Trophoblast cell (in vitro differentiated cells and primary cell): ENCODE measurements around the gene MAN1C1.

Experiments
- DNase-seq, 2 donors: peaks; one replicate each; pipeline ENCODE4 v3.0.0-alpha.2; 2016
- H2AFZ ChIP-seq: 2 replicates; pipeline ENCODE4 v1.6.1; 2013; ENCODE audit warnings: low read length, moderate library complexity, mild to moderate bottlenecking; ENCODE audit not compliant: insufficient read depth, poor library complexity
- H2AK5ac ChIP-seq: 2 replicates; pipeline ENCODE4 v1.6.1; 2013; ENCODE audit warnings: mild to moderate bottlenecking, low read length
- H2BK120ac ChIP-seq: 2 replicates; pipeline ENCODE4 v1.6.1; 2013; ENCODE audit warnings: low read length, mild to moderate bottlenecking, moderate library complexity; ENCODE audit not compliant: insufficient read depth, poor library complexity
- H2BK12ac ChIP-seq: 2 replicates; pipeline ENCODE4 v1.6.1; 2013; ENCODE audit warnings: mild to moderate bottlenecking, low read length, moderate library complexity
- H2BK5ac ChIP-seq: 2 replicates; pipeline ENCODE4 v1.6.1; 2013; ENCODE audit warnings: low read length, low read depth, moderate library complexity, mild to moderate bottlenecking; ENCODE audit not compliant: poor library complexity
- H3K14ac ChIP-seq: 2 replicates; pipeline ENCODE4 v1.6.1; 2013; ENCODE audit warnings: mild to moderate bottlenecking, low read length
- H3K18ac ChIP-seq: 2 replicates; pipeline ENCODE4 v1.6.1; 2013; ENCODE audit warnings: mild to moderate bottlenecking, low read length
- H3K23ac ChIP-seq: 2 replicates; pipeline ENCODE4 v1.6.1; 2013; ENCODE audit warnings: low read length
- H3K27ac ChIP-seq: 2 replicates; pipeline ENCODE4 v1.5.1; 2013; ENCODE audit warnings: low read depth, mild to moderate bottlenecking, inconsistent platforms, low read length, moderate library complexity
- H3K27me3 ChIP-seq: 2 replicates; pipeline ENCODE4 v1.6.1; 2013; ENCODE audit warnings: inconsistent platforms, mild to moderate bottlenecking, low read length, moderate library complexity; ENCODE audit not compliant: insufficient read depth
- H3K36me3 ChIP-seq, 2 experiments: 1 replicate in 1 of 2; 2 replicates in 1 of 2; pipeline ENCODE4 v1.6.1; 2013; ENCODE audit warnings: low read length in 2 of 2, mild to moderate bottlenecking in 2 of 2, moderate library complexity in 1 of 2; ENCODE audit not compliant: insufficient read depth in 2 of 2, control insufficient read depth in 1 of 2
- H3K4ac ChIP-seq: 2 replicates; pipeline ENCODE4 v1.6.1; 2013; ENCODE audit warnings: low read depth, mild to moderate bottlenecking, low read length, moderate library complexity
- H3K4me1 ChIP-seq, 2 experiments: 1 replicate in 1 of 2; 2 replicates in 1 of 2; pipeline ENCODE4 v1.6.1; 2013; ENCODE audit warnings: low read length in 2 of 2, mild to moderate bottlenecking in 2 of 2, moderate library complexity in 1 of 2; ENCODE audit not compliant: insufficient read depth in 2 of 2, control insufficient read depth in 1 of 2
- H3K4me2 ChIP-seq: 2 replicates; pipeline ENCODE4 v1.6.1; 2013; ENCODE audit warnings: inconsistent platforms, mild to moderate bottlenecking, low read length, moderate library complexity
- H3K4me3 ChIP-seq: 2 replicates; pipeline ENCODE4 v1.5.1; 2013; ENCODE audit warnings: mild to moderate bottlenecking, low read depth, low read length, inconsistent platforms
- H3K79me1 ChIP-seq: one replicate; pipeline ENCODE4 v1.6.1; 2013; ENCODE audit warnings: low read length
- H3K79me2 ChIP-seq: 2 replicates; pipeline ENCODE4 v1.6.1; 2013; ENCODE audit warnings: low read length, mild to moderate bottlenecking; ENCODE audit not compliant: control insufficient read depth, insufficient read depth, poor library complexity
- H3K9ac ChIP-seq: 2 replicates; pipeline ENCODE4 v1.6.1; 2013; ENCODE audit warnings: mild to moderate bottlenecking, low read length
- H3K9me3 ChIP-seq: 2 replicates; pipeline ENCODE4 v1.6.1; 2013; ENCODE audit warnings: low read depth, mild to moderate bottlenecking, control low read depth, inconsistent platforms, low read length; ENCODE audit not compliant: insufficient read depth
- H4K12ac ChIP-seq: 2 replicates; pipeline ENCODE4 v1.6.1; 2013; ENCODE audit warnings: low read depth, mild to moderate bottlenecking, low read length, moderate library complexity
- H4K8ac ChIP-seq: 2 replicates; pipeline ENCODE4 v1.6.1; 2013; ENCODE audit warnings: low read depth, mild to moderate bottlenecking, low read length, moderate library complexity
- H4K91ac ChIP-seq: one replicate; pipeline ENCODE4 v1.6.1; 2013; ENCODE audit warnings: low read depth, mild to moderate bottlenecking, low read length, moderate library complexity
- WGBS: extraction: QIAGEN DNeasy Blood & Tissue Kit; methylation state at CpG from one replicate; pipeline ENCODE4 v1.1.7; 2013; ENCODE audit warnings: missing lambda C conversion rate; ENCODE audit not compliant: insufficient read length, insufficient coverage; ENCODE audit errors: extremely low coverage; 5-methylcytosine and 5-hydroxymethylcytosine counted together

MAN1C1 gene

DNA sequence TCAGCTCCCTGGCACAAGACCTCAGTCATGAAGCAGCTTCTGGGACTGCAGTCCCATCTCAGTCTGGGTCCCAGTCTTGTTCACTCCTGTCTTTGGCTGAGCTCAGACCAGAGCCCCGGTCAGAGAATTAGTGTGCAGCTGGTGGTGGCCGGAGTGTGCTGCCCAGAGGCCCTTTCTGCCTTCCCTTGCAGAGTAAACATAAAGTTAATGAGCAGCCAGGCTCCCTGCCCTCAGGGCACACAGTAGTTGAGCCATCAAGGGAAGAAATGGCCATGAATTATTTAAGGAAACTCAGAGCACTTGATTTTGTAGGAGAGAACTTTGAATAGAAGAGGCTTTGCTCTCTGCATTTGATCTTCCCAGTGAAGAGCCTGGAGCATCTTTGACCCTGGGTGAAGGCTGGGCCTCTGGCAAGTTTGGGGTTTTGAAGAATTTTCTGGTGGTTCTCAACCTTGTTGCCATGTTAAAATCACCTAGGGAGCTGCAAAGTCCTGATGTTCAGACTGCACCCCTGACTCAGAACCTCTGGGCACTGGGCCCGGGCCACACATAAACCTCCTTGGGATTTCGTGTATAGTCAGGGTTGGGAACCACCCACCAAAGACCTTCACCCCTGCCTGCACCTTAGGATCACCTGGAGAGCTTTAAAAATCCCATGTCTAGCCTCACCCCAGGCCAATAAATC is 157.0 kb downstream of the MAN1C1 start:
- H4K12ac ChIP-seq, result no peak overlapping the region

DNA sequence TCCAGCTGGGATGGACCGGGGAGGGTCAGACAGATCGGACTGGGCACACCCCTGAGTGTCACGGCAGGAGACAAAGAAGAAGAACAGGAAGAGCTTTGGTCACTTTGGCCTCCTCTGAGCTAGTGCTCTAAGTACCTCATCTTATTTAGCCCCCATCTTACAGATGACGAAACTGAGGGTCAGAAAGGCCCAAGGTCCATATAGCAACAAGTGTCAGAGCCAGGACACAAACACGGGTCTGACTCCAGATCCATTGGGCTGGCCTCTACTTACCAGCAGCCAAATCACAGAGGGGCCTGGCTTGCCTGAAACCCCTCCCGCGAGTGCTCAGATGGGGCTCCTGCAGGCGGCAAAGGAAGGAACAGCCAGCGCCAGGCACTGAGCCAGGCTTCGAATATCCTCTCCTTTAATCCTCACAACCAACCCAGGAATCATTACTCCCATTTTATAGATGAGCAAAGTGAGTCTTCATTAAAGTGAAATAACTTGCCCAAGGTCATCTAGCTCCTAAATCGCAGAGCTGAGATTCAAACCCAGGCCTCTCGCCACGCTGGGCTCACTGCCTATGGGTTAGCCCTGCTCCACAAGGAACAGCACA is 157.7 kb downstream of the MAN1C1 start:
- Histone ChIP-seq H3K4me1 (peaks cover 8 to 12% of the 10 kb centered on the region in 2 experiments), H3K9me3 (no peaks in the 10 kb centered on the region), H4K12ac (no peak overlapping the region), H2AFZ (no peak overlapping the region), H4K8ac (no peak overlapping the region), H3K27me3 (no peaks in the 10 kb centered on the region), H3K14ac (no peak overlapping the region), H3K79me2 (no peaks in the 10 kb centered on the region), H2BK5ac (no peak overlapping the region), H3K4ac (no peak overlapping the region), H2BK12ac (no peak overlapping the region), H2BK120ac (no peak overlapping the region), H3K18ac (no peak overlapping the region), H2AK5ac (no peak overlapping the region), H3K36me3 (no peaks in the 10 kb centered on the region), H3K23ac (no peak overlapping the region), H3K27ac (no peak overlapping the region), H3K9ac (no peak overlapping the region), H4K91ac (no peak overlapping the region), H3K4me2 (no peak overlapping the region), H3K4me3 (no peak overlapping the region), H3K79me1 (no peaks in the 10 kb centered on the region)
- no CpG with 5 or more reads among the region's 13 CpGs for WGBS
- DNase-seq, result no peak

More for the DNA sequence above, 157.0 kb downstream of the MAN1C1 start:
- Histone ChIP-seq H3K9me3 (peaks cover 4% of the 10 kb centered on the region), H2BK120ac (no peak overlapping the region), H3K79me2 (no peaks in the 10 kb centered on the region), H3K4me3 (no peak overlapping the region), H3K23ac (no peak overlapping the region), H3K27ac (no peak overlapping the region), H2AK5ac (no peak overlapping the region), H3K79me1 (no peaks in the 10 kb centered on the region), H2BK5ac (no peak overlapping the region), H4K8ac (no peak overlapping the region), H3K14ac (no peak overlapping the region), H3K36me3 (no peaks in the 10 kb centered on the region), H3K4me2 (no peak overlapping the region), H3K9ac (no peak overlapping the region), H2AFZ (no peak overlapping the region), H3K27me3 (no peaks in the 10 kb centered on the region), H2BK12ac (no peak overlapping the region), H3K4ac (no peak overlapping the region), H3K4me1 (peaks cover 8 to 12% of the 10 kb centered on the region in 2 experiments), H4K91ac (no peak overlapping the region), H3K18ac (no peak overlapping the region)
- peak; percentile 58 to 68 for DNase-seq
- WGBS, result no CpG with 5 or more reads among the region's 4 CpGs

DNA sequence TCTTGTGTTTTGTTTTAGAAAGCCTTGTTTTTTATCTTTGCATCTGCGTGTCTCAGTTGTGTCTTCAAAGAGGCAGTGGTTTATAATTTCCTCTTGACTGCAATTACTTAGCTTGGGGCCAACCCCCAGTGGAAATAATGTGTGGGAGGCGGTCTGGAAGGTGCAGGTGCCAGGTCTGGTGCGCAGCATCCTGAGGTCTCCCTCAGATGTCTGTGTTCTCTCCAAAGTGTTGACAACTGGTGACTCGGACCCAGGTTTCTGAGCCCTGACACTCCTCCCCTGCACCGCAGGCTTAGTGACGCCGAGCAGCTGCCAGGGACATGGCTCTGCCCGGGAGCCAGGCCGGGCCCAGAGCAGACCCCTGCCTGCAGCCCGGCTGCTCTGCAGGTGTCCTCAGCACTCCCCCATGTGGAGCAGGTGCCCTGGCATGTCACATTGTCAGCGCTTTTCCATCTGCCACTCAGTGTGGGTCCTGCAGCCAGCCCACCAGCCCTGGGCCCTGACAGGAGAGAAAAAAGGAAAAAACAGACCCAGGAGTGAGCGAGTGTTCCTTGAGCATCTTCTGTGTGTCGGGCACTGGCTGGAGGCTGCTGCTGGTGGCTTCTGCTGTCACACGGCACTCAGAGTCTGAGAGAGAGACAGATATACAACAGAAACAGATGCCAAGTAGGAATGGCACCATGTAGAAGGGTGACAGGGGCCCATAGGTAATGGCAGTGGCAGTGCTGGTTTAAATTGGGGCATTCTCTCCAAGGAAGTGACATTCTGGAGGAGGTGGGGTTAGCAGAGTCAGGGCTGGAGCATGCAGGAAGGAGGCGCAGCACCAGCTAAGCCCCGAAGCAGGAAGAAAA is 158.6 kb downstream of the MAN1C1 start:
- H3K79me2 ChIP-seq, result no peaks in the 10 kb centered on the region
- no peak overlapping the region for H3K23ac ChIP-seq
- H3K4ac ChIP-seq, result no peak overlapping the region
- no peak overlapping the region for H3K14ac ChIP-seq
- peak in 1 of 2 donors; percentile 10 for DNase-seq
- no peak overlapping the region for H2BK12ac ChIP-seq
- WGBS, result no CpG with 5 or more reads among the region's 16 CpGs
- no peak overlapping the region for H2AFZ ChIP-seq
- H4K91ac ChIP-seq, result no peak overlapping the region
- H3K4me1 ChIP-seq, result peaks cover 8 to 12% of the 10 kb centered on the region in 2 experiments
- no peaks in the 10 kb centered on the region for H3K36me3 ChIP-seq
- H3K4me2 ChIP-seq, result no peak overlapping the region
- no peaks in the 10 kb centered on the region for H3K9me3 ChIP-seq
- H2BK120ac ChIP-seq, result no peak overlapping the region
- H3K4me3 ChIP-seq, result no peak overlapping the region
- H3K27me3 ChIP-seq, result no peaks in the 10 kb centered on the region
- no peak overlapping the region for H2AK5ac ChIP-seq
- H2BK5ac ChIP-seq, result no peak overlapping the region
- H3K9ac ChIP-seq, result no peak overlapping the region
- no peak overlapping the region for H3K18ac ChIP-seq
- H3K27ac ChIP-seq, result no peak overlapping the region
- no peaks in the 10 kb centered on the region for H3K79me1 ChIP-seq
- no peak overlapping the region for H4K8ac ChIP-seq
- no peak overlapping the region for H4K12ac ChIP-seq

DNA sequence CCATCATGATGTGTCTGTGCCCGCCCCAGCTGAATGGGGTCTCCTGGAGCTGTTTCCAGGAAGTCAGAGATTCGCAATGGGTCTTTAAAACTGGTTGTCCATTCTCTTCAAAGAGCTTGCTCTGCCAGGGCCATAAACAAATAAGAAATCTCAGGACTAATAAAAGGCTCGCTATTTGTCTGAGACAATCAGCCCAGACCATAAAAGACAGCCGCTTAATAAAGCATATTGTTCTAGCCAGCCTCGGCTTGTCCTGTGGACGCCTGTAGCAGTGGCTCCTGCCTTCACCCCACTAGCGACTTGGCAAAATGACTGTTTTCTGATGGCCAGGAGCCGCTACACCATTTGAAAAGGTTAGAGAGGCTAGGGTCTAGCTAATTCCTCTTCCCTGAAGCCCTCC is 162.8 kb downstream of the MAN1C1 start:
- WGBS, result no CpG with 5 or more reads among the region's 8 CpGs
- no peak overlapping the region for H2BK12ac ChIP-seq
- H3K27me3 ChIP-seq, result no peaks in the 10 kb centered on the region
- H3K14ac ChIP-seq, result no peak overlapping the region
- H3K9ac ChIP-seq, result no peak overlapping the region
- no peaks in the 10 kb centered on the region for H3K36me3 ChIP-seq
- H3K79me1 ChIP-seq, result no peaks in the 10 kb centered on the region
- H3K18ac ChIP-seq, result no peak overlapping the region
- H2BK5ac ChIP-seq, result no peak overlapping the region
- no peak overlapping the region for H3K27ac ChIP-seq
- no peak overlapping the region for H2AK5ac ChIP-seq
- H2AFZ ChIP-seq, result no peak overlapping the region
- no peaks in the 10 kb centered on the region for H3K9me3 ChIP-seq
- no peak overlapping the region for H3K4ac ChIP-seq
- H4K8ac ChIP-seq, result no peak overlapping the region
- no peak overlapping the region for H3K23ac ChIP-seq
- H4K91ac ChIP-seq, result no peak overlapping the region
- H3K4me3 ChIP-seq, result no peak overlapping the region
- no peak overlapping the region for H2BK120ac ChIP-seq
- peaks cover 16 to 18% of the 10 kb centered on the region in 2 experiments for H3K4me1 ChIP-seq
- H3K4me2 ChIP-seq, result no peak overlapping the region
- no peaks in the 10 kb centered on the region for H3K79me2 ChIP-seq
- H4K12ac ChIP-seq, result no peak overlapping the region
- DNase-seq, result no peak
